HG02973 (cell line): ENCODE results near the gene TNC.
"Not testable (repeated sequence)": the region's sequence is repeated elsewhere in the genome, so short reads cannot be mapped to it uniquely, and the experiment has no call there.

ENCODE experiments used
- ATAC-seq: cut with Tn5 transposase; IDR thresholded peaks from one replicate; pipeline ENCODE4 v1.9.1; 2021; ENCODE audit warnings: moderate library complexity; ENCODE audit not compliant: unreplicated experiment

Gene TNC

GRCh38 chr9:115135821-115136778, 18.1 kb upstream of the TNC start:
- ATAC-seq: no peak

- ATAC-seq: no peak
These were observed 17.0 kb upstream of the TNC start for GRCh38 chr9:115134941-115135340.

- no peak for ATAC-seq
These were observed 15.7 kb upstream of the TNC start for GRCh38 chr9:115133649-115134048.

- ATAC-seq: no peak
These were observed 14.7 kb upstream of the TNC start for GRCh38 chr9:115132648-115133047.

GRCh38 chr9:115130176-115130575, 12.2 kb upstream of the TNC start:
- no peak for ATAC-seq

- not testable (repeated sequence) for ATAC-seq
These were observed 10.8 kb upstream of the TNC start for GRCh38 chr9:115128726-115129125.

GRCh38 chr9:115127191-115127817, 9.3 kb upstream of the TNC start:
- no peak for ATAC-seq

GRCh38 chr9:115126404-115126803, 8.4 kb upstream of the TNC start:
- ATAC-seq: no peak

GRCh38 chr9:115122937-115123336, 5.0 kb upstream of the TNC start:
- no peak for ATAC-seq

GRCh38 chr9:115121181-115121580, 3.2 kb upstream of the TNC start:
- ATAC-seq: no peak

GRCh38 chr9:115118879-115119218, 892 bp upstream of the TNC start:
- ATAC-seq: no peak

- no peak for ATAC-seq
These were observed 1.3 kb downstream of the TNC start for GRCh38 chr9:115116421-115117284.

- no peak for ATAC-seq
These were observed 2.0 kb downstream of the TNC start for GRCh38 chr9:115115924-115116323.

- ATAC-seq: no peak
These were observed 2.7 kb downstream of the TNC start for GRCh38 chr9:115115117-115115880.

GRCh38 chr9:115114546-115114945, 3.4 kb downstream of the TNC start:
- ATAC-seq: no peak

GRCh38 chr9:115114084-115114483, 3.9 kb downstream of the TNC start:
- ATAC-seq: no peak

GRCh38 chr9:115111874-115112273, 6.1 kb downstream of the TNC start:
- no peak for ATAC-seq

- ATAC-seq: no peak
These were observed 8.5 kb downstream of the TNC start for GRCh38 chr9:115109486-115109885.

GRCh38 chr9:115107701-115108100, 10.3 kb downstream of the TNC start:
- ATAC-seq: no peak

GRCh38 chr9:115106642-115107041, 11.3 kb downstream of the TNC start:
- no peak for ATAC-seq

- no peak for ATAC-seq
These were observed 12.0 kb downstream of the TNC start for GRCh38 chr9:115106001-115106400.
